Measurements from ENCODE around the gene IFT57. TPM values are rescaled to one million over a fixed set of nuclear protein-coding genes. Genes with fewer than 3 reads are reported as not detected.

IFT57 gene
- total and polyA plus RNA-seq, 2 donors from 2014 or later = 64.0 to 70.4 TPM

GRCh38 chr3:108113975-108114374 is 108.2 kb downstream of the IFT57 start:
- intact Hi-C loops (cut with DNase I) = no loop called here
- FAIRE-seq (no peak), DNase-seq (peak in 1 of 5 donors; percentile 65)
- Histone ChIP-seq H3K4me1 (ENCODE audit: control insufficient read depth in 2 of 3, insufficient read depth in 2 of 3, low read depth in 1 of 3, low read length in 3 of 3) (peaks cover 0 to 2% (median 0%) of the 10 kb centered on the region in 3 donors), H3K27ac (ENCODE audit: low read depth in 2 of 2, low read length in 2 of 2) (no peak overlapping the region), H3K4me3 (ENCODE audit: low read length in 3 of 3) (no peak overlapping the region), H3K27me3 (ENCODE audit: control insufficient read depth, insufficient read depth, low read length) (no peaks in the 10 kb centered on the region), H3K36me3 (ENCODE audit: control insufficient read depth in 2 of 3, insufficient read depth in 3 of 3, low read length in 3 of 3) (no peaks in the 10 kb centered on the region), H3K9ac (ENCODE audit: low read length in 3 of 3) (no peak overlapping the region), H3K9me3 (ENCODE audit: control insufficient read depth in 2 of 3, insufficient read depth in 1 of 3, low read length in 3 of 3) (no peaks in the 10 kb centered on the region)
- TF ChIP-seq CTCF (IDR thresholded peaks at IDR 0.05; ENCODE audit: borderline replicate concordance, extremely low read depth, insufficient read depth) = no peak

GRCh38 chr3:108110934-108111333 is 111.3 kb downstream of the IFT57 start:
- Histone ChIP-seq H3K9me3 (ENCODE audit: control insufficient read depth in 2 of 3, insufficient read depth in 1 of 3, low read length in 3 of 3) (no peaks in the 10 kb centered on the region), H3K4me3 (ENCODE audit: low read length in 3 of 3) (no peak overlapping the region), H3K4me1 (ENCODE audit: control insufficient read depth in 2 of 3, insufficient read depth in 2 of 3, low read depth in 1 of 3, low read length in 3 of 3) (peaks cover 0 to 2% (median 0%) of the 10 kb centered on the region in 3 donors), H3K27ac (ENCODE audit: low read depth in 2 of 2, low read length in 2 of 2) (no peak overlapping the region), H3K27me3 (ENCODE audit: control insufficient read depth, insufficient read depth, low read length) (no peaks in the 10 kb centered on the region), H3K36me3 (ENCODE audit: control insufficient read depth in 2 of 3, insufficient read depth in 3 of 3, low read length in 3 of 3) (no peaks in the 10 kb centered on the region), H3K9ac (ENCODE audit: low read length in 3 of 3) (no peak overlapping the region)
- intact Hi-C loops (cut with DNase I) = no loop called here
- FAIRE-seq (no peak), DNase-seq (no peak)
- TF ChIP-seq CTCF (IDR thresholded peaks at IDR 0.05; ENCODE audit: borderline replicate concordance, extremely low read depth, insufficient read depth) = no peak

Other genes with a start within 250 kb of the IFT57 start
- gene CD47, start 131.4 kb downstream of the IFT57 start, total RNA-seq = 104 TPM
- gene CD47, start 131.4 kb downstream of the IFT57 start, polyA plus RNA-seq (ENCODE audit: insufficient read depth, low read depth, low replicate concordance) = 61.7 TPM
- gene HHLA2, start 74.1 kb upstream of the IFT57 start, total RNA-seq = 5.1 TPM
- gene HHLA2, start 74.1 kb upstream of the IFT57 start, polyA plus RNA-seq (ENCODE audit: insufficient read depth, low read depth, low replicate concordance) = 18.8 TPM